ENCODE measurements around the gene PTGER4.
A peak's percentile ranks its signal among the peaks of the same experiment; 100 is the strongest.
"Not testable (repeated sequence)": the region's sequence is repeated elsewhere in the genome, so short reads cannot be mapped to it uniquely, and the experiment has no call there.

The PTGER4 gene

DNA sequence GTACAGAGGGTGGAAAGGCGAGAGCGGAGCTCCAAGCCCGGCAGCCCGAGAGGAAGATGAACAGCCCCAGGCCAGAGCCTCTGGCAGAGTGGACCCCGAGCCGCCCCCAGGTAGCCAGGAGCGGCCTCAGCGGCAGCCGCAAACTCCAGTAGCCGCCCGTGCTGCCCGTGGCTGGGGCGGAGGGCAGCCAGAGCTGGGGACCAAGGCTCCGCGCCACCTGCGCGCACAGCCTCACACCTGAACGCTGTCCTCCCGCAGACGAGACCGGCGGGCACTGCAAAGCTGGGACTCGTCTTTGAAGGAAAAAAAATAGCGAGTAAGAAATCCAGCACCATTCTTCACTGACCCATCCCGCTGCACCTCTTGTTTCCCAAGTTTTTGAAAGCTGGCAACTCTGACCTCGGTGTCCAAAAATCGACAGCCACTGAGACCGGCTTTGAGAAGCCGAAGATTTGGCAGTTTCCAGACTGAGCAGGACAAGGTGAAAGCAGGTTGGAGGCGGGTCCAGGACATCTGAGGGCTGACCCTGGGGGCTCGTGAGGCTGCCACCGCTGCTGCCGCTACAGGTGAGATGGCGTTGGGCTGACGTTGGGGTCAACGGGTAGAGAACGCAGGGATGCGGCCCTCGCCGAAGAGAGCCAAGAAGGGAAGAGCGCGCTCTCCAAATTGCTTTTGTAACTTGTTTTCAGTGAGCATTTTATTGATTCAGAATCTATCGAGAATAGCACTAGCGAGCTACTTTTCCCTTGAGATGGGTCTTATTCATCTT is at the start of gene PTGER4:
PTGER4 (plus strand) TSS at position 3 of the 769 bp plus-strand sequence. CDS start 1,079 bp downstream, outside the sequence.
- peak within 1 kb of the TSS; percentile 93 for H3K27ac ChIP-seq
- TF ChIP-seq ZFX (IDR thresholded peaks at IDR 0.05; ENCODE audit: borderline replicate concordance): no peak

DNA sequence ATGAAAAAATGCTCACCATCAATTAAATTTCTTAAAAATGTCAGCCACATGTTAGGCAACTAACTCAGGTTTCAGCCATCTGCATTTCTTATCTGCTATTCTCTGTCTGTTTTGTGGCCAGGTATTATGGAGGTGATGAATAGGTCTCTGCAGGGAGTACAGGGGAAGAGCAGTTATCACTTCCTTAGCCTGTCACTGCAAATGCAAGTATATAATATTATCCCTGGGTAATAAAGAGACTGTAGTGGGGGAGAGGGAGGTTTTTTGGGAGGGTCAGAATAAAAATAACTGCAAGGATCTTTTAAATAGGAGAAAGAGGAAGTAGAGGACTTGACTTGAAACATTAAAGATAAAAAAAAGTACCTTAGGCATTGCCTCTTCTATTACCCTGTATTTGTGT is 49.6 kb upstream of the PTGER4 start:
- H3K27ac ChIP-seq: no peak overlapping the region
- TF ChIP-seq, protein P1, sequence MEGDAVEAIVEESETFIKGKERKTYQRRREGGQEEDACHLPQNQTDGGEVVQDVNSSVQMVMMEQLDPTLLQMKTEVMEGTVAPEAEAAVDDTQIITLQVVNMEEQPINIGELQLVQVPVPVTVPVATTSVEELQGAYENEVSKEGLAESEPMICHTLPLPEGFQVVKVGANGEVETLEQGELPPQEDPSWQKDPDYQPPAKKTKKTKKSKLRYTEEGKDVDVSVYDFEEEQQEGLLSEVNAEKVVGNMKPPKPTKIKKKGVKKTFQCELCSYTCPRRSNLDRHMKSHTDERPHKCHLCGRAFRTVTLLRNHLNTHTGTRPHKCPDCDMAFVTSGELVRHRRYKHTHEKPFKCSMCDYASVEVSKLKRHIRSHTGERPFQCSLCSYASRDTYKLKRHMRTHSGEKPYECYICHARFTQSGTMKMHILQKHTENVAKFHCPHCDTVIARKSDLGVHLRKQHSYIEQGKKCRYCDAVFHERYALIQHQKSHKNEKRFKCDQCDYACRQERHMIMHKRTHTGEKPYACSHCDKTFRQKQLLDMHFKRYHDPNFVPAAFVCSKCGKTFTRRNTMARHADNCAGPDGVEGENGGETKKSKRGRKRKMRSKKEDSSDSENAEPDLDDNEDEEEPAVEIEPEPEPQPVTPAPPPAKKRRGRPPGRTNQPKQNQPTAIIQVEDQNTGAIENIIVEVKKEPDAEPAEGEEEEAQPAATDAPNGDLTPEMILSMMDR (IDR thresholded peaks at IDR 0.05): no peak
- no peak for TF ChIP-seq ZFX (IDR thresholded peaks at IDR 0.05; ENCODE audit: borderline replicate concordance)

DNA sequence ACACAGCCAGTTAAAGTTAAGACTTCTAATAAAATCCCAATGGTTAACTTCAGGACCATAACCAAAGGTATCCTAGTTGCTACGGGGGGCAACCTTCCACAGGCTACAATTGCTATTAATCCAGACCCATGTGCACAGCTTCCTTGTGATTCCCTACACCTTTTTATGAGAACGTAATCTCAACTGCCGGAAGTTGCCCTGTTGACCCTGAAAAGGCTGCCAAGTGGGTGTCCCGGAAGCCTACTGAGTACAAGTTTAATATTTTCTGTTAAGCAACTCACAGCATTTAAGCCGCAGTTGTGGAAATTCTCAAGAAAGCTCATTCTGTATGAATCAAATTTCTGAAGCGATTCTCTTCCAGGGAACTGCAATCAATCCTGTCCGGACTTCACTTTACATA is 48.5 kb upstream of the PTGER4 start:
- no peak overlapping the region for H3K27ac ChIP-seq
- no peak for TF ChIP-seq ZFX (IDR thresholded peaks at IDR 0.05; ENCODE audit: borderline replicate concordance)
- TF ChIP-seq, protein P1 (IDR thresholded peaks at IDR 0.05): no peak

DNA sequence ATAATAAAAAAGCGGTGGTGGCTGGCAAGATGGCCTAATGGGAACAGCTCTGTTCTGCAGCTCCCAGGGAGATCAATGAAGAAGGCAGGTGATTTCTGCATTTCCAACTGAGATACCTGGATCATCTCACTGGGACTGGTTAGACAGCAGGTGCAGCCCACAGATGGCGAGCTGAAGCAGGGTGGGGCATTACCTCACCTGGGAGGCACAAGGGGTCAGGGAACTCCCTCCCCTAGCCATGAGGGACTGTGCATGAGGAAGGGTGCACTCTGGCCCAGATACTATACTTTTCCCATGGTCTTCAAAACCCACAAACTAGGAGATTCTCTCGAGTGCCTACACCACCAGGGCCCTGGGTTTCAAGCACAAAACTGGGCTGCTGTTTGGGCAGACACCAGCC is 45.6 kb upstream of the PTGER4 start:
- no peak overlapping the region for H3K27ac ChIP-seq
- TF ChIP-seq, protein P1 (IDR thresholded peaks at IDR 0.05): no peak
- TF ChIP-seq ZFX (IDR thresholded peaks at IDR 0.05; ENCODE audit: borderline replicate concordance): no peak

DNA sequence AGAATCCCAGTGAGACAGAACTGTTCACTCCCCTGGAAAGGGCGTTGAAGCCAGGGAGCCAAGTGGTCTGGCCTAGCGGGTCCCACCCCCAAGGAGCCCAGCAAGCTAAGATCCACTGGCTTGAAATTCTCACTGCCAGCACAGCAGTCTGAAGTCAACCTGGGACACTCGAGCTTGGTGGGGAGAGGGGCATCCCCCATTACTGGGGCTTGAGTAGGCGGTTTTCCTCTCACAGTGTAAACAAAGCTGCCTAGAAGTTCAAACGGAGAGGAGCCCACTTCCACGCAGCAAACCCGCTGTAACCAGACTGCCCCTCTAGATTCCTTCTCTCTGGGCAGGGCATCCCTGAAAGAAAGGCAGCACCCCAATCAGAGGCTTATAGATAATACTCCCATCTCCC is 45.1 kb upstream of the PTGER4 start:
- H3K27ac ChIP-seq: no peak overlapping the region
- TF ChIP-seq, protein P1 (IDR thresholded peaks at IDR 0.05): no peak

DNA sequence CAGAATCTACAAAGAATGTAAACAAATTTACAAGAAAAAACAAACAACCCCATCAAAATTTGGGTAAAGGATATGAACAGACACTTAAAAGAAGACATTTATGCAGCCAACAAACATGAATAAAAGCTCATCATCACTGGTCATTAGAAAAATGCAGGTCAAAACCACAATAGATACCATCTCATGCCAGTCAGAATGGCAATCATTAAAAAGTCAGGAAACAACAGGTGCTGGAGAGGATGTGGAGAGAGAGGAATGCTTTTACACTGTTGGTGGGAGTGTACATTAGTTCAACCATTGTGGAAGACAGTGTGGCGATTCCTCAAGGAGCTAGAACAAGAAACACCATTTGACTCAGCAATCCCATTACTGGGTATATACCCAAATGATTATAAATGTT is 40.2 kb upstream of the PTGER4 start:
- H3K27ac ChIP-seq: not testable (repeated sequence)

DNA sequence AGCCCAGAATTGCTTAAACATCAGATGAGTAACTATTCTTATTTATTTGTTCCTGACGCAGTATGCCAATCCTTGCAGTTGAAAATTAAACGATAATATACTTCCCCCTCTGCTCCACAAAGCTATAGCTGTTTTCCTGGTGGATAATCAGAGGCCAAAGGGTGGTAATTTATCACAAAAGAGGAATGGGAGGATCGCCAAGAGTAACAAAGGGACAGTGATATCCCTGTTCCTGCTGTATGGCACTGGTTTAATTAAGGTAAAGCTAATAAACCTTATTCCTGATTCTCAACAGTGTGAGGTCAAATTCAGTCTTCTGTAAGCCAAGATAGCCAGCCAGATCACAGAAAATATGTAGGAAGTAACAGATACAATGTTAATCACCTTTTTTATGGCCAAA is 33.4 kb upstream of the PTGER4 start:
- no peak overlapping the region for H3K27ac ChIP-seq
- no peak for TF ChIP-seq ZFX (IDR thresholded peaks at IDR 0.05; ENCODE audit: borderline replicate concordance)
- TF ChIP-seq, protein P1 (IDR thresholded peaks at IDR 0.05): no peak

DNA sequence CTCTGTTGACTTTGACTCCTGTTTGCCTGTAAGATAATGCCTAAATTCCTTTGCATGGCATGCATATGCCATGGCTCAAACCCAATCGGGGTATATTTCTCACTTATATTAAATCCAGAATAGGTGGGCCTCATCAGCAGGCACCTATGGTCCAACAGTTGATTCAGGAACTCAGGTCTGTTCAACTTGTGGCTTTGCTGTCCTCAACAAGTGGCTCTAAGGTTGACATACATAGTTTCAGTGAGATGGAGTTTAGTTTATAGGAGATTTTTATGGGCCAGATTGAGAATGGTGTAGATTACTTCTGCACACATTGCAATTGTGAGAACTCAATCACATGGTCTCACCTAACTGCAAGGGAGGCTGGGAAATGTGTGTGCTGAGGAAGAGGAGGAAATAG is 31.6 kb upstream of the PTGER4 start:
- TF ChIP-seq ZFX (IDR thresholded peaks at IDR 0.05; ENCODE audit: borderline replicate concordance): no peak
- TF ChIP-seq, protein P1 (IDR thresholded peaks at IDR 0.05): no peak
- H3K27ac ChIP-seq: no peak overlapping the region

Data from 22Rv1 (cell line).